Measurements from ENCODE around the gene FAM83E.

The FAM83E gene

DNA sequence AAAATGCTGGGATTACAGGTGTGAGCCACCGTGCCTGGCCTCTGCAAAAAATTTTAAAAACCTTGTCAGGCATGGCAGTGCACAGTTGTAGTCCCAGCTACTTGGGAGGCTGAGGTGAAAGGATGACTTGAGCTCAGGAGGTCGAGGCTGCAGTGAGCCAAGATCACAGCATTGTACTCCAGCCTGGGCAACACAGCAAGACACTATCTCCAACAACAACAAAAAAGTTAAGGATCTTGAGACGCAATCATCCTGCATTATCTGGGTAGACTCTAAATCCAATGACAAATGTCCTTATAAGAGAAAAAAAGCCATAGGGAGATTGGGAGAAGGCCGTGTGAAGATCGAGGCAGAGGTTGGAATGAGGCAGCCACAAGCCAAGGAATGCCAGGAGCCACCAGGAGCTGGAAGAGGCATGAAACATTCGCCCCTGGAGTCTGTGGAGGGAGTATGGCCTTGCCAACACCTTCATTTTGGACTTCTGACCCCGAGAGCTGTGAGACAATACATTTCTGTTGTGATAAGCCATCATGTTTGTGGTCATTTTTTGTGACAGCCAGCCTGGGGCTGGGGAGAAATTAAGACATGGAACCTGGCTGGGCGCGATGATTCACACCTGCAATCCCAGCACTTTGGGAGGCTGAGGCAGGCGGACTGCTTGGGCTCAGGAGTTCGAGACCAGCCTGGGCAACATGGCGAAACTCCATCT is 36.3 kb upstream of the FAM83E start:
- H3K4me1 ChIP-seq (ENCODE audit: control insufficient read depth, insufficient read depth, low read length): no peaks in the 10 kb centered on the region
- no peak overlapping the region for H3K9ac ChIP-seq (ENCODE audit: low read length)
- H3K4me3 ChIP-seq (ENCODE audit: low read length): no peak overlapping the region
- no peaks in the 10 kb centered on the region for H3K27me3 ChIP-seq (ENCODE audit: control insufficient read depth, insufficient read depth, low read length)
- no peaks in the 10 kb centered on the region for H3K36me3 ChIP-seq (ENCODE audit: control insufficient read depth, insufficient read depth, low read length)
- H3K27ac ChIP-seq (ENCODE audit: low read depth, low read length): no peak overlapping the region

DNA sequence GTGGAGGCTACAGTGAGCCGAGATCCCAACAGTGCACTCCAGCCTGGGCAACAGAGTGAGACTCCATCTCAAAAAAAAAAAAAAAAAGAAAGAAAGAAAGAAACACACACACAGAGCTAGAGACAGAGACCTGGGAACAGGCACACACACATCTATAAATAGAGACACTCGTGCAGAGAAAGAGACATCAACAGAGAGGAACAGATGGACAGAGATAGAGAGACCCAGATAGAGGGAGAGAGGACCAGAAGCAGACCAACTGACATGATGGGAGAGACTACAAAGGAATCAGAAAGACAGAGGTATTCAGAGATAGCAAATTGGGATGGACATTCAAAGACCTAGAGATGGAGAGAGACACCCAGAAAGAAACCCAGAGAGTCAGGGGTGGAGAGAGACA is 33.3 kb upstream of the FAM83E start:
- no peak overlapping the region for H3K9ac ChIP-seq (ENCODE audit: low read length)
- no peaks in the 10 kb centered on the region for H3K36me3 ChIP-seq (ENCODE audit: control insufficient read depth, insufficient read depth, low read length)
- no peak overlapping the region for H3K27ac ChIP-seq (ENCODE audit: low read depth, low read length)
- H3K27me3 ChIP-seq (ENCODE audit: control insufficient read depth, insufficient read depth, low read length): no peaks in the 10 kb centered on the region
- peaks cover 10% of the 10 kb centered on the region for H3K4me1 ChIP-seq (ENCODE audit: control insufficient read depth, insufficient read depth, low read length)
- H3K4me3 ChIP-seq (ENCODE audit: low read length): no peak overlapping the region

DNA sequence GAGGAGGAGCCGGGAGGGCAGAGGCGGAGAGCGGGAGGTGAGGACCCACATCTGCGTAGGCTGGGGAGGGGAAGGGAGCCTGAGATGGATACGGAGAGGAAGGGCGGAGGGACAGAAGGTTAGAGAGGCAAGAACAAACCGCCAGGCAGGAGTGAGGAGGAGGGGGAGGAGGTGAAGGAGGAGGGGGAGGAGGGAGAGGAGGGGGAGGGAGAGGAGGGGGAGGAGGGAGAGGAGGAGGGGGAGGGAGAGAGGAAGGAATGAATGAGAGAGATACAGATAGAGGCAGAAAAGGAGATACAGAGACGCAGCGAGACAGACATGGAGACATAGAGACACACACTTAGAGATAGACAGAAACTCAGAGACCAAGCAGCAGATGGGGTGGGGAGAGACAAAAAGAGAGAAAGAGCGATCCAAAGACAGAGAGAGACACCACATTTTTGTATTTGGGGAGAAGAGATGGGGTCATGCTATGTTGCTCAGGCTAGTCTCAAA is 31.9 kb upstream of the FAM83E start:
- Histone ChIP-seq H3K4me1 (ENCODE audit: control insufficient read depth, insufficient read depth, low read length) (peaks cover 10% of the 10 kb centered on the region), H3K9ac (ENCODE audit: low read length) (no peak overlapping the region), H3K27ac (ENCODE audit: low read depth, low read length) (peak overlapping the region; percentile 86), H3K36me3 (ENCODE audit: control insufficient read depth, insufficient read depth, low read length) (no peaks in the 10 kb centered on the region), H3K27me3 (ENCODE audit: control insufficient read depth, insufficient read depth, low read length) (no peaks in the 10 kb centered on the region), H3K4me3 (ENCODE audit: low read length) (peak overlapping the region; percentile 45)

GRCh38 chr19:48646001-48646721 is 31.3 kb upstream of the FAM83E start, which contains the start of gene CA11:
Gene CA11 (minus strand): TSS chr19:48646187. CDS start chr19:48645632, 555 bp downstream.
- no peaks in the 10 kb centered on the region for H3K36me3 ChIP-seq (ENCODE audit: control insufficient read depth, insufficient read depth, low read length)
- no peak within 1 kb of the TSS for H3K9ac ChIP-seq (ENCODE audit: low read length)
- H3K4me3 ChIP-seq (ENCODE audit: low read length): peak within 1 kb of the TSS; percentile 76
- H3K27ac ChIP-seq (ENCODE audit: low read depth, low read length): peak within 1 kb of the TSS; percentile 86
- H3K27me3 ChIP-seq (ENCODE audit: control insufficient read depth, insufficient read depth, low read length): no peaks in the 10 kb centered on the region
- peaks cover 10% of the 10 kb centered on the region for H3K4me1 ChIP-seq (ENCODE audit: control insufficient read depth, insufficient read depth, low read length)

- Histone ChIP-seq H3K36me3 (ENCODE audit: control insufficient read depth, insufficient read depth, low read length) (no peaks in the 10 kb centered on the region), H3K27me3 (ENCODE audit: control insufficient read depth, insufficient read depth, low read length) (no peaks in the 10 kb centered on the region), H3K4me1 (ENCODE audit: control insufficient read depth, insufficient read depth, low read length) (peaks cover 10% of the 10 kb centered on the region), H3K4me3 (ENCODE audit: low read length) (peak overlapping the region; percentile 76), H3K9ac (ENCODE audit: low read length) (no peak overlapping the region), H3K27ac (ENCODE audit: low read depth, low read length) (peak overlapping the region; percentile 86)
Observed at GRCh38 chr19:48645620-48646000, 30.7 kb upstream of the FAM83E start.

GRCh38 chr19:48644839-48645619 is 30.2 kb upstream of the FAM83E start:
- peak overlapping the region; percentile 86 for H3K27ac ChIP-seq (ENCODE audit: low read depth, low read length)
- peaks cover 10% of the 10 kb centered on the region for H3K4me1 ChIP-seq (ENCODE audit: control insufficient read depth, insufficient read depth, low read length)
- H3K9ac ChIP-seq (ENCODE audit: low read length): no peak overlapping the region
- no peaks in the 10 kb centered on the region for H3K27me3 ChIP-seq (ENCODE audit: control insufficient read depth, insufficient read depth, low read length)
- no peaks in the 10 kb centered on the region for H3K36me3 ChIP-seq (ENCODE audit: control insufficient read depth, insufficient read depth, low read length)
- peak overlapping the region; percentile 76 for H3K4me3 ChIP-seq (ENCODE audit: low read length)

DNA sequence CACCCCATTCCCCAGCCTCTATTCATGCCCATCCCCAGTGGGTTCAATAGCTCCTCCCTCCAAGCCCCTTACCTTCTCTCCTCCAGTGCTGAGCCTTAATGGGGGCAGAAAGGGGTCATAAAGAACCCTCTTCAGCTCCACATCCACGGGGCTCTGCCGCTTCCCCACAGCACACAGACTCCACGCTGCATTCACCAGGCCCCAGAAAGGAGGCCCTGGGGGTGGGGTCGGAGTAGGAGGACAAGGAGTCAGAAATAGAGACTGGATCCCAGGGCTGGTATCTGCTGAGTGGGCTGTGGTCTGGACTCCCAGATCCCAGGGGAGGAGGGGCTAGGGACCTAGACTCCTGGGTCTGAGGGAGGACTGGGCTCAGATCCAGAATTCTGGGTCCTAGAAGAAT is 29.5 kb upstream of the FAM83E start:
- Histone ChIP-seq H3K27me3 (ENCODE audit: control insufficient read depth, insufficient read depth, low read length) (no peaks in the 10 kb centered on the region), H3K9ac (ENCODE audit: low read length) (no peak overlapping the region), H3K36me3 (ENCODE audit: control insufficient read depth, insufficient read depth, low read length) (no peaks in the 10 kb centered on the region), H3K4me3 (ENCODE audit: low read length) (peak overlapping the region; percentile 76), H3K27ac (ENCODE audit: low read depth, low read length) (no peak overlapping the region), H3K4me1 (ENCODE audit: control insufficient read depth, insufficient read depth, low read length) (peaks cover 10% of the 10 kb centered on the region)

- Histone ChIP-seq H3K27me3 (ENCODE audit: control insufficient read depth, insufficient read depth, low read length) (no peaks in the 10 kb centered on the region), H3K27ac (ENCODE audit: low read depth, low read length) (no peak overlapping the region), H3K4me1 (ENCODE audit: control insufficient read depth, insufficient read depth, low read length) (peaks cover 15% of the 10 kb centered on the region), H3K9ac (ENCODE audit: low read length) (no peak overlapping the region), H3K36me3 (ENCODE audit: control insufficient read depth, insufficient read depth, low read length) (no peaks in the 10 kb centered on the region), H3K4me3 (ENCODE audit: low read length) (no peak overlapping the region)
Observed at GRCh38 chr19:48642862-48643261, 28.0 kb upstream of the FAM83E start.

GRCh38 chr19:48641850-48642249 is 27.0 kb upstream of the FAM83E start:
- H3K27me3 ChIP-seq (ENCODE audit: control insufficient read depth, insufficient read depth, low read length): no peaks in the 10 kb centered on the region
- H3K4me3 ChIP-seq (ENCODE audit: low read length): no peak overlapping the region
- H3K4me1 ChIP-seq (ENCODE audit: control insufficient read depth, insufficient read depth, low read length): peaks cover 15% of the 10 kb centered on the region
- H3K9ac ChIP-seq (ENCODE audit: low read length): no peak overlapping the region
- no peak overlapping the region for H3K27ac ChIP-seq (ENCODE audit: low read depth, low read length)
- H3K36me3 ChIP-seq (ENCODE audit: control insufficient read depth, insufficient read depth, low read length): no peaks in the 10 kb centered on the region

- Histone ChIP-seq H3K27me3 (ENCODE audit: control insufficient read depth, insufficient read depth, low read length) (no peaks in the 10 kb centered on the region), H3K27ac (ENCODE audit: low read depth, low read length) (no peak overlapping the region), H3K4me3 (ENCODE audit: low read length) (no peak overlapping the region), H3K36me3 (ENCODE audit: control insufficient read depth, insufficient read depth, low read length) (no peaks in the 10 kb centered on the region), H3K4me1 (ENCODE audit: control insufficient read depth, insufficient read depth, low read length) (peaks cover 15% of the 10 kb centered on the region), H3K9ac (ENCODE audit: low read length) (no peak overlapping the region)
Observed at GRCh38 chr19:48639483-48640375, 24.9 kb upstream of the FAM83E start.

DNA sequence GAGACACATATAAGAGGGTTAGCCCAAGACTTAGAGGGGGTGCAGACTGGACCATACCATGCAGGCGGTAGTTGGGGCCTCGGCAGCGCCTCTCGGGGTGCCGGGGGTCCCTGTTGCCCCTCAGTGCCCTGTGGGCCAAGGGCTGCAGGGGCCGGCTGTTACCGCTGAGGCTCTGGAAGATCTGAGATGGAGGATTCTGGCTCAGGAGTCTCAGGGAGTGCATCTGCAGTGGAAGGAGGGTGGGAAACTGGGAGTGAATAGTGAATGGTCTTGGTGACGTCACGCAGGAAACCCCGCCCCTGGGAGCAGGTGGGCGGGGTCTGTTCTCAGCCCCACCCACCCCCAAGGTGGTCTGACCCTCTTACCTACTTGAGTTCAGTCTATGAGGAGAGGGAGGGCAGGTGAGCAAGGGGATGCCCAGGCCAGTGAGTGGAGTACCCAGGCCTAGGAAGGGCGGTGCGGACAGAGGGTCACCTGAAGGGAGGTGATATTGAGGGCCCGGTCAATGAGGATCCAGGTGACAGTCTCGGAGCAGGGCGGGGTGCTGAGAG is 24.0 kb upstream of the FAM83E start:
- Histone ChIP-seq H3K4me1 (ENCODE audit: control insufficient read depth, insufficient read depth, low read length) (peaks cover 16% of the 10 kb centered on the region), H3K27me3 (ENCODE audit: control insufficient read depth, insufficient read depth, low read length) (no peaks in the 10 kb centered on the region), H3K9ac (ENCODE audit: low read length) (peak overlapping the region; percentile 14), H3K4me3 (ENCODE audit: low read length) (peak overlapping the region; percentile 56), H3K27ac (ENCODE audit: low read depth, low read length) (peak overlapping the region; percentile 98), H3K36me3 (ENCODE audit: control insufficient read depth, insufficient read depth, low read length) (no peaks in the 10 kb centered on the region)

Data from rectal smooth muscle tissue (tissue), 1 donor.